Panc1 (cell line): Measurements from ENCODE around the gene C4BPA. TPM values are rescaled to one million over a fixed set of nuclear protein-coding genes. Genes with fewer than 3 reads are reported as not detected.

Source experiments
- ATAC-seq: fragments of 200-7000 bp; cut with Tn5 transposase; 2 replicates; pipeline ENCODE4 v1.9.1; 2020; ENCODE audit warnings: mild to moderate bottlenecking, moderate library complexity
- BruUV-seq: library from RNA; stranded (reverse); fragments of 400-500 nt; replicated peaks from 2 replicates; lab custom pipeline; 2021; lab: Mats Ljungman, UMichigan
- CTCF ChIA-PET: fragments of 300-600 bp; sonication (Branson Sonifier 250); formaldehyde crosslinking; loops from one replicate; lab custom pipeline; 2022; ENCODE audit warnings: antibody characterized with exemption; lab: Charles Lee
- POLR2A ChIA-PET: fragments of 300-600 bp; sonication (Branson Sonifier 250); formaldehyde crosslinking; loops from one replicate; lab custom pipeline; 2022; ENCODE audit warnings: antibody characterized with exemption; lab: Charles Lee
- DNase-seq: peaks from one replicate; pipeline ENCODE4 v3.0.0-alpha.2; 2010; ENCODE audit warnings: low read depth, low spot score
- H3K27ac ChIP-seq: 2 replicates; pipeline ENCODE4 v1.5.1; 2011; ENCODE audit warnings: mild to moderate bottlenecking, low read length, inconsistent platforms
- H3K27me3 ChIP-seq: fragments of 200-500 bp; sonication (Bioruptor generic); 2 replicates; pipeline ENCODE4 v1.6.0; 2014; ENCODE audit warnings: low read length, inconsistent platforms; ENCODE audit not compliant: control insufficient read depth, insufficient read depth
- H3K36me3 ChIP-seq: fragments of 200-500 bp; sonication (Bioruptor generic); 2 replicates; pipeline ENCODE4 v1.5.1; 2014; ENCODE audit warnings: inconsistent platforms, mild to moderate bottlenecking, low read length, moderate library complexity; ENCODE audit not compliant: control insufficient read depth, insufficient read depth
- H3K4me1 ChIP-seq: 2 replicates; pipeline ENCODE4 v1.5.1; 2011; ENCODE audit warnings: inconsistent platforms, mild to moderate bottlenecking, low read length, moderate library complexity; ENCODE audit not compliant: control insufficient read depth, insufficient read depth
- H3K4me3 ChIP-seq, 2 experiments: 2 replicates each; pipeline ENCODE4 v1.5.1; 2011 to 2012; ENCODE audit warnings: low read depth in 2 of 2, low read length in 2 of 2, mild to moderate bottlenecking in 2 of 2, inconsistent platforms in 1 of 2, moderate library complexity in 1 of 2
- H3K9me3 ChIP-seq: fragments of 200-500 bp; sonication (Bioruptor generic); 2 replicates; pipeline ENCODE4 v1.5.1; 2014; ENCODE audit warnings: low read depth, mild to moderate bottlenecking, inconsistent platforms, low read length, moderate library complexity; ENCODE audit not compliant: control insufficient read depth, insufficient read depth
- CTCF ChIP-seq: fragments of 450-650 bp; IDR thresholded peaks from 2 replicates; pipeline ENCODE4 v1.5.1; 2017; ENCODE audit warnings: mild to moderate bottlenecking
- POLR2AphosphoS5 ChIP-seq: IDR thresholded peaks from 2 replicates; pipeline ENCODE4 v1.6.1; 2012; ENCODE audit warnings: mild to moderate bottlenecking, low read depth, low read length, moderate library complexity
- REST ChIP-seq, 2 experiments: IDR thresholded peaks; 2 replicates each; pipeline ENCODE4 v1.6.1; 2011 to 2012; ENCODE audit warnings: low read depth in 2 of 2, control low read depth in 1 of 2, low read length in 1 of 2, mild to moderate bottlenecking in 1 of 2, moderate library complexity in 1 of 2; ENCODE audit not compliant: insufficient read depth in 1 of 2
- SIN3A ChIP-seq: IDR thresholded peaks from 2 replicates; pipeline ENCODE4 v1.6.1; 2012; ENCODE audit warnings: low read depth, mild to moderate bottlenecking, low read length, moderate library complexity, borderline replicate concordance; ENCODE audit not compliant: insufficient read depth
- TCF7L2 ChIP-seq: IDR thresholded peaks from 2 replicates; pipeline ENCODE4 v1.6.1; 2011; ENCODE audit warnings: mild to moderate bottlenecking, low read depth, low read length, inconsistent platforms
- in situ Hi-C: cut with HindIII; loops from 2 replicates; pipeline ENCODE4 v1.10.0; 2016; ENCODE audit warnings: low sequenced_read_pairs, low pct_unique_long_range_greater_than_20kb
- intact Hi-C: fragments of 100-400 bp; cut with micrococcal nuclease; formaldehyde crosslinking; loops from one replicate; pipeline ENCODE4 v1.10.0; 2022; ENCODE audit not compliant: unreplicated experiment
- total RNA-seq: library from RNA; stranded (reverse); gene quantifications from one replicate; pipeline ENCODE4 v1.2.1, GENCODE V29; 2021; ENCODE audit not compliant: unreplicated experiment

C4BPA gene
- total RNA-seq, 1 experiment from 2014 or later, result 0.26 TPM

- H3K27ac ChIP-seq, result no peak overlapping the region
- no peaks in the 10 kb centered on the region for H3K27me3 ChIP-seq
- ChIA-PET POLR2A (no interaction called here), CTCF (no interaction called here)
- ATAC-seq (no peak), DNase-seq (no peak)
- H3K4me3 ChIP-seq, result no peak overlapping the region
- BruUV-seq, result no TSS peak
- intact Hi-C loops, result no loop called here
- no peaks in the 10 kb centered on the region for H3K4me1 ChIP-seq
- H3K9me3 ChIP-seq, result no peaks in the 10 kb centered on the region
- H3K36me3 ChIP-seq, result no peaks in the 10 kb centered on the region
- no peak for TF ChIP-seq CTCF
- in situ Hi-C loops, result no loop called here
Observed at GRCh38 chr1:207179036-207179435, 75.0 kb downstream of the C4BPA start.

GRCh38 chr1:207181847-207182246, 77.8 kb downstream of the C4BPA start:
- ChIA-PET POLR2A (no interaction called here), CTCF (no interaction called here)
- BruUV-seq, result no TSS peak
- Histone ChIP-seq H3K27ac (no peak overlapping the region), H3K9me3 (no peaks in the 10 kb centered on the region), H3K4me3 (no peak overlapping the region), H3K4me1 (no peaks in the 10 kb centered on the region), H3K36me3 (no peaks in the 10 kb centered on the region), H3K27me3 (no peaks in the 10 kb centered on the region)
- TF ChIP-seq SIN3A (no peak), POLR2AphosphoS5 (no peak), REST (IDR thresholded peaks at IDR 0.05; ENCODE audit: insufficient read depth in 1 of 2, low read depth in 2 of 2, low read length in 1 of 2) (no peak), CTCF (peak; percentile 9; the same call in 1 of the 2 replicates), TCF7L2 (no peak)
- in situ Hi-C loops (no loop called here), intact Hi-C loops (no loop called here)
- DNase-seq (no peak), ATAC-seq (no peak)

- ChIA-PET POLR2A (no interaction called here), CTCF (no interaction called here)
- no peak for TF ChIP-seq POLR2AphosphoS5
- no peak for TF ChIP-seq REST (IDR thresholded peaks at IDR 0.05; ENCODE audit: insufficient read depth in 1 of 2, low read depth in 2 of 2, low read length in 1 of 2)
- no peak for TF ChIP-seq CTCF
- TF ChIP-seq TCF7L2, result no peak
- no peak for TF ChIP-seq SIN3A
- Histone ChIP-seq H3K27ac (no peak overlapping the region), H3K27me3 (no peaks in the 10 kb centered on the region), H3K4me1 (no peaks in the 10 kb centered on the region), H3K9me3 (no peaks in the 10 kb centered on the region), H3K36me3 (no peaks in the 10 kb centered on the region), H3K4me3 (no peak overlapping the region)
- intact Hi-C loops, result no loop called here
- DNase-seq, result no peak
- no TSS peak for BruUV-seq
- no peak for ATAC-seq
- in situ Hi-C loops, result no loop called here
Observed at GRCh38 chr1:207186503-207186902, 82.5 kb downstream of the C4BPA start.
